ENCODE data around the gene COL1A2.

DNA sequence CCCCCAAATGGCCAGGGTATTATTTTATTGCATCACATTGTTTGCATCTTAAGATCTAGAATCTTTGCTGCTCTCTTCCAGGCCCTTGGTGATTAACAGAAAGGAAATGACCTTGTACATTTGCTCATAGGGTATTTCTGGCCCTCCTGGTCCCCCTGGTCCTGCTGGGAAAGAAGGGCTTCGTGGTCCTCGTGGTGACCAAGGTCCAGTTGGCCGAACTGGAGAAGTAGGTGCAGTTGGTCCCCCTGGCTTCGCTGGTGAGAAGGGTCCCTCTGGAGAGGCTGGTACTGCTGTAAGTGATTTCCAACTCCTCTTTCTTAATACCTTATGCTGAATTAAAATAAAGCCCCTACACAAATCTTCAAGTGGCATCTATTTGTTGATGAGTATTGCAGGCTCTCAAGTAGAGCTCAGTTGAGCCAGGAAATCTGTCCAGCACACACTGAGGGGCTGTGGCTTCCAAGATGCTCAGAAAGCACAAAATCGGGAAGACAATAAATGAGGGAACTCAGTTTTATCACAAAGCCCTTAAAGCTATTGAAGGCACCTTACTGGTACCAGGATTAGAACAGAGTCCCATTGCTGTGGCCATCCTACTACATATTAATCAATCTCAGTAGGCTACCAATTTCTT lies 28.2 kb downstream of the COL1A2 start:
- TF ChIP-seq CTCF (conservative IDR thresholded peaks at IDR 0.05) = no peak
- TF ChIP-seq ZFX (IDR thresholded peaks at IDR 0.05) = no peak
